Measurements from ENCODE around the gene FAM107A.

FAM107A gene

GRCh38 chr3:58518291-58518789 lies 58.9 kb downstream of the FAM107A start:
- no peak overlapping the region for H3K4me3 ChIP-seq (ENCODE audit: low read depth, low read length)
- TF ChIP-seq CTCF (IDR thresholded peaks at IDR 0.05; ENCODE audit: borderline replicate concordance, insufficient read depth, low read depth, low read length) = no peak

- H3K4me3 ChIP-seq (ENCODE audit: low read depth, low read length) = no peak overlapping the region
- no peak for TF ChIP-seq CTCF (IDR thresholded peaks at IDR 0.05; ENCODE audit: borderline replicate concordance, insufficient read depth, low read depth, low read length)
Measured at GRCh38 chr3:58514405-58514804, 62.8 kb downstream of the FAM107A start.
